GM19455 (cell line): Measurements from ENCODE around the gene TSPEAR.
"Not testable (repeated sequence)": the region's sequence is repeated elsewhere in the genome, so short reads cannot be mapped to it uniquely, and the experiment has no call there.

ENCODE experiments used
- ATAC-seq: cut with Tn5 transposase; IDR thresholded peaks from one replicate; pipeline ENCODE4 v1.9.1; 2021; ENCODE audit not compliant: unreplicated experiment

The TSPEAR gene

DNA sequence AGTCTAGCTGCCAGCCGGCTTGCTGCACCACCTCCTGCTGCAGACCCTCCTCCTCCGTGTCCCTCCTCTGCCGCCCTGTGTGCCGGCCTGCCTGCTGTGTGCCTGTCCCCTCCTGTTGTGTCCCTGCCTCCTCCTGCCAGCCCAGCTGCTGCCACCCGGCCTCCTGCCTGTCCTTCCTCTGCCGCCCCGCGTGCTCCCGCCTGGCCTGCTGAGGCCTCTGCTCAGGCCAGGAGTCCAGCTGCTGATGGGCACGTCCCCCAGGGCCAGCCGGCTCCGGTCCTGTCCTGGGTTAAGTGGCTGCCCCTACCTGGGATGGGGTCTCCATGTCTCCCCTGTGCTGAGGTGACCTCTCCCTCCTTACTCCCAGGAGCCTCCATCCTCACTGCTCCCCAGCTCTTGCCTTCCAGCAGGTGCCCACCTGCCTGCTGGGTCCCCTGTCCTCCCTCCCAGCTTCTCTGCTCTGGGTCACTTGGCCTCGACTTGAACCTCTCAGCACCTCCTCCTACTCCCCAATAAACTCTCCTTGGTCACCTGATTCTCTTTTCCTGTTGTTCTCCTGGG, 98.6 kb downstream of the TSPEAR start:
- no peak for ATAC-seq

DNA sequence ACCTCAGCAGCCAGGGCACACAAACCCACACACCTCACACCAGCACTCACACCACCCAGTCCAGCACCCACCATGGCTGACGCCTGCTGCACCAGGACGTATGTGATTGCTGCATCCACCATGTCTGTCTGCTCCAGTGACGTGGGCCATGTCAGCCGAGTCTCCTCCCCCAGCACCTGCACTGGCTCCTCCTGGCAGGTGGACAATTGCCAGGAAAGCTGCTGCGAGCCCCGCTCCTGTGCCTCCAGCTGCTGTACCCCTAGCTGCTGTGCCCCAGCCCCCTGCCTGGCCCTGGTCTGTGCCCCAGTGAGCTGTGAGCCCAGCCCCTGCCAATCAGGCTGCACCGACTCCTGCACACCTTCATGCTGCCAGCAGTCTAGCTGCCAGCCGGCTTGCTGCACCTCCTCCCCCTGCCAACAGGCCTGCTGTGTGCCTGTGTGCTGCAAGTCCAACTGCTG, 99.3 kb downstream of the TSPEAR start, which contains the start of gene KRTAP10-8:
Gene KRTAP10-8, plus strand, starts transcription at position 51 of the 458 bp plus-strand sequence. Its CDS starts 22 bp downstream, at position 73.
- no peak for ATAC-seq

DNA sequence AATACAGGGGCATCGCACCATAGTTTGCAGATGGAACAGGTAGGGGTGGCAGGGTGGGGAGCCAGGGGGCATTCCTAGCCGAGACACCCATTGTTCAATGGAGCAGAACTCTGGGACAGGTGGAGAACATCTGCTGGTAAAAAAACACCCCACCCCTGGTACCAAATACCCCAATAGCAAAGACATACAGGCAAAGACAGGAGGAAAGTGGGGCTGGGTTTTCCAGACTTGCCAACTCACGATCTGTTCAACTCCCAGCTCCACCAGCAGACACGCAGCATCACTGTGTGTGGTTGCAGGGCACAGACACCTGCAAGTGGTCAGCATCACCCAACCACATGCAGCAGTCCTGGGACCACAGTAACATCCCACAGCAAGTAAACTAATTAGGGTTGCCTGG, 99.8 kb downstream of the TSPEAR start:
- ATAC-seq, result no peak

DNA sequence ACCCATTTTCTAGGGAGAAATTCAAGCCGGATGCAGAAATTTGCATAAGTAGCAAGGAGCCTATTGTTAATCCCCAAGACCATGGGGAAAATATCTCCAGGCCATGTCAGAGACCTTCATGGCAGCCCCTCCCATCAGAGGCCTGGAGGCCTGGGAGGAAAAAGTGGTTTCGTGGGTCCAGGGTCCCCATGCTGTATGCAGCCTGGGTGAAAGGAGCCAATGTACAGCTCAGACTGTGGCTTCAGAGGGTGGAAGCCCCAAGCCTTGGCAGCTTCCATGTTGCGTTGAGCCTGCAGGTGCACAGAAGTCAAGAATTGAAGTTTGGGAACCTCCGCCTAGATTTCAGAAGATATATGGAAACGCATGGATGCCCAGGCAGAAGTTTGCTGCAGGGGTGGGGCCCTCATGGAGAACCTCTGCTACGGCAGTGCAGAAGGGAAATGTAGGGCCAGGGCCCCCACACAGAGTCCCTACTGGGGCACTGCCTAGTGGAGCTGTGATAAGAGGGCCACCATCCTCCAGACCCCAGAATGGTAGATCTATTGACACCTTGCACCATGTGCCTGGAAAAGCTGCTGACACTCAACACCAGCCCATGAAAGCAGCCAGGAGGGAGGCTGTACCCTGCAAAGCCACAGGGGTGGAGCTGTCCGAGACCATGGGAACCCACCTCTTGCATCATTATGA, 101.1 kb downstream of the TSPEAR start:
- ATAC-seq, result not testable (repeated sequence)

DNA sequence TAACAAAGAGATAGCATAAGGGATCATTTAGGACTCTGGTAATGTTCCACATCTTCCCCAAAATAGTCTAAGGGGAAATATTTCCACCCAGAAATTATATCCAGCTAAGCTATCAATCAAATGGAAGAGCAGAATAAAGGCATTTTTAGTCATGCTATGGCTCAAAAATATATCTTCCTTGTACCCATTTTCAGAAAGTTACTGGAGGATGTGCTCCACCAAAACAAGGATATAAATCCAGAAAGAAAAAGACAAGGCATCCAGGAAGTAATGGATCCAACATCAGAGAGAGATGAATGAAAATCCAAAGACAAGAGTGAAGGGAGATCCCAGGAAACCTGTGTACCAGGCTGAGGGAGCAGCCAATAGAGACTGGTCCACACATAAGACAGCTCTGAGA, 102.2 kb downstream of the TSPEAR start:
- ATAC-seq, result no peak

DNA sequence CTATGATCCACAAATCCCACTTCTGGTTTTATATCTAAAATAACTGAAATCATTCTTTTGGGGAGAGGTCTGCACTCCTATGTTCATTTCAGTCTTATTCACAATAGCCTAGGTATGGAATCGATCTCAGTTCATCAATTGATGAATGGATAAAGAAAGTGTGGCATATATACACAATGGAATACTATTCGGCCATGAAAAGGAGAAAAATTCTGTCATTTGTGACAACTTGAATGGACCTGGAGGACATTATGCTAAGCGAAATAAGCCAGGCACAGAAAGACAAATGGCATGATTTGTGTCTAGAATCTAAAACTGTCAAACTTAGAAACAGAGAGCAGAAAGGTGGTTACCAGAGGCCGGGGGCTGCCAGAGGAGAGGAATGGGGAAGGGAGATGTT, 104.9 kb downstream of the TSPEAR start:
- ATAC-seq, result no peak

DNA sequence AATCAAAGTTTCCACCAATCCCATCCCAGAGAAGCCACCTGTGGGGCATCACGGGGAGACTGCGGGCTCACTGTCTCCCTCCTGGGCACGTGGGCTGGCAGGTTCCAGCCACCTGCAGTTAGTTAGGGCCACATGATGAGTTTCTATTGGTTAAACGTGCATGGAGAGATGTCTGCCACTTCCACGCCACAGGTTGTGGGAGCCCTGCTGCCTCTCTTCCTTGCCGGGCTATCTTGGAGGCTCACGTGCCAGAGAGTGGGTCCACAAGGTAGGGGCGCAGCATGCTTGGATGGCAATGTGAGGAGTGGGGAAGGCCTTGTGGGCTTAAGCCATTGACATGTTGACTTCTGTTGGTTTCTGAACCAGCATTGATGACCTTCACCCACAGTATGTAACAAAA, 107.5 kb downstream of the TSPEAR start:
- ATAC-seq, result no peak

DNA sequence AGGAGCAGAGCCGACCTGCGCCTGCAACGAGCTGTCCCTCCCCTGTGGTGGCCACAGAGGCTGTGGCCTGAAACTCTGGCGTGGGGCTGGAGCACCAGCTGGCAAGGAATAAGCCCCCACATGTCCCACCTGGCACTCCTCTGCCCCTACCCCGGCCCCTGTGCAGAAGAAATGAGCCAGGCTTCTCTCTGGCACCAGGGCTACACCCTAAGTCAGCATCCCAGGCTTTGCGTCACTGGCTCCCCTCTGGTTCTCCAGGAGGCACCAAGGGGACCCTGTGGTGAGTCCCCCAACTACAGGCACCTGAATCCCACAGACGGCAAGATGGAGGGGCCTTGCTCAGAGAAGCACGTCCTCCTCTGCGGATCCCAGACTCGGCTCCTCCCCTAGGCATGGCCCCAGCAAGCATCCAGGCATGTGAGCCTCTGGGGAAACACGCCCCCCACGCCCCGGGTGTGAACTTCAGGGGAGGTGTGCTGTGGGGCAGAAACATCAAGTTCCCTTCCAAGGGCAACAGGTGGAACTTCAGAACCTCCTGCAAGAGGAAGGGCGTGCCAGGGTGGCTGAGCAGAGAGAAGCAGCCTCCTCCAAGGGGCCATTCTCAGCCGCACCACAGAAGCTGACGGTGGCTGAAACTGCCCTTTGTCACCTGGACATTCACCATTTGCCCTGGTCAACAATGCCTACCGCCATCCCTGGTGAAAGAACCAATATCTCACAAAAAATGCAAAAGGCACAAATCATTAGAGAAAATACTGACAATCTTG, 108.1 kb downstream of the TSPEAR start:
- no peak for ATAC-seq

DNA sequence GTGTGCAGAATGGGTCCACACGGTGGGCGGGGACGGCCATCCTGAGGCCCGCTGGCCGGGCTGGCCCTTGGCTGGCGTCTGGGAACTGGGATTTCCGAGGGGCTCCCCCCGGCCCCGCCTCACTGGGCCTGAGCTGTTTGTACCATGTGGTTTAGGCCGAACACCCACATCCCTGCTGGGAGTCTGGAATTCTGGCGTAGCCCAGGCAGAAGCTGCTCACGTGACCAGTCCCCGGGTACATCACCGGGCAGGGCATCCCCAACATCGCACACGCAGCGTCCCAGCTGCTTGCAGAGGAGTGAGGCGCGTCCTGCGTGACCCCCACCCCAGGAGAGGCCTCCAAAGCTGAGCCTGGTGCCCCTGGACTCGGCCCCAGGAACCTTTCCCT, 108.9 kb downstream of the TSPEAR start:
- ATAC-seq, result no peak

DNA sequence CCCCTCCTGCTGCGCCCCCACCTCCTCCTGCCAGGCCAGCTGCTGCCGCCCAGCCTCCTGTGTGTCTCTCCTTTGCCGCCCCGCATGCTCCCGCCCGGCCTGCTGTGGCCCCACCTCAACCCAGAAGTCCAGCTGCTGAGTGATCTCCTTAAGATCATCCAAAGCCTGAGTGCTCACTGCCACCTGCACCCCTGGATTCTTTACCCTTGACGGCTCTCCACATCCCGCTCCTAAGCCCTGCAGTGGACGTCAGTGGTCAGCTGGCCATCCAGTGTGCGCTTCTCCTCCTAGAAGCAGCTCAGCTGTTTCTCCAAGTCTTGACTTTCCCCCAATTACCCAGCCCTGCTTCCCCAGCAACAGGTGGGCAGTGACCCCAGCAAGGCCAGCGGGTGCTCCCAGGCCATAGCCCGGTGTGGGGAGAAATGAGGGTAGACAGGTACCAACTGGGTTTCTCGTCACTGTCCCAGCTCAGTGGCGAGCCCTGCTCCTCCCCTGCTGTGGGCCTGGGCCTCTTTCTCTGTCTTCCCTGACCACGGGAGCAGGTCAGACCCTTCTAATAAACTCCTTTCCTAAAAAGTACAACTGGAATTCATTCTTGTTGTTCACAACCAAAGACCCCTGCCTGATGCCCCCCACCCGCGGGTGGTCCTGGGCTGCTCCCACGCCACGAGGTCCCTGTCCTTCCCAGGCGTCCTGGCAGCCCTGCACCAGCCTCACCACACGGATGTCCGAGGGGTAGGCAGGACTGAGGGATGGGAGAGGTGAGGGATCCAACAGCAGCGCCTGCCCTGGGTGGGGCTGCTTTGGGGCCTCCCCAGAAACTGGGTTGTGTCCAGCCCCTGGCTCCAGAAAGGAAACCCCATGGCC, 109.5 kb downstream of the TSPEAR start:
- no peak for ATAC-seq

DNA sequence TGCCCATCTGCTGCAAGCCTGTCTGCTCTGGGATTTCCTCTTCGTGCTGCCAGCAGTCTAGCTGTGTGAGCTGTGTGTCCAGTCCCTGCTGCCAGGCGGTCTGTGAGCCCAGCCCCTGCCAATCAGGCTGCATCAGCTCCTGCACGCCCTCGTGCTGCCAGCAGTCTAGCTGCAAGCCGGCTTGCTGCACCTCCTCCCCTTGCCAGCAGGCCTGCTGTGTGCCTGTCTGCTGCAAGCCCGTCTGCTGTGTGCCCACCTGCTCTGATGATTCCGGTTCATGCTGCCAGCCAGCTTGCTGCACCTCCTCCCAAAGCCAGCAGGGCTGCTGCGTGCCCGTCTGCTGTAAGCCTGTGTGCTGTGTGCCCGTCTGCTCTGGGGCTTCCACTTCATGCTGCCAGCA, 110.3 kb downstream of the TSPEAR start:
- ATAC-seq, result not testable (repeated sequence)

DNA sequence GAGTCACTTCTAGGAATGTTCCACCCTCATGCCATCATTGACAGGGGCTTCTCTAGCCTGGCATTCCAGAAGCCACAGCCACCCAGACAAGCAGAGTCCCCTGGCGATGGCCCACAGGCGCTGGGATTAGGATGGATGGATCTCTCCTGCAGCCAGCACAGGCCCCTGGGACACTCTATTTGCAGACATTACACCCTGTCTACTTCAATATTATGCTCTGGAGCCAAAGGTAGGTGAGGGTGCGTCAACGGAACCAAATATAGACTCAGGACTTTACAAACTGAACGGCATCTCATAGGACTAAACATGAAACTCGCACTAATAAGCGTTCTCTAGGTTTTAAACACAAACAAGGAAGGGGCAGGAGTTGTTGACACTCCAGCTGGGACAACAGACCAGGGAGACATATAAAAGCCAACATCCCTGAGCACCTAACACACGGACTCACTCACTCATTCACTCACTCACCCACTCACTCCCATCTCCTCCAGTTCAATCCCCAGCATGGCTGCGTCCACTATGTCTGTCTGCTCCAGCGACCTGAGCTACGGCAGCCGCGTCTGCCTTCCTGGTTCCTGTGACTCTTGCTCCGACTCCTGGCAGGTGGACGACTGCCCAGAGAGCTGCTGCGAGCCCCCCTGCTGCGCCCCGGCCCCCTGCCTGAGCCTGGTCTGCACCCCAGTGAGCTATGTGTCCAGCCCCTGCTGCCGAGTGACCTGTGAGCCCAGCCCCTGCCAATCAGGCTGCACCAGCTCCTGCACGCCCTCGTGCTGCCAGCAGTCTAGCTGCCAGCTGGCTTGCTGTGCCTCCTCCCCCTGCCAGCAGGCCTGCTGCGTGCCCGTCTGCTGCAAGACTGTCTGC, 111.0 kb downstream of the TSPEAR start, which contains the start of gene KRTAP10-7:
Gene KRTAP10-7, plus strand, starts transcription at position 480 of the 861 bp plus-strand sequence. Its CDS starts 25 bp downstream, at position 505.
- ATAC-seq, result not testable (repeated sequence)

DNA sequence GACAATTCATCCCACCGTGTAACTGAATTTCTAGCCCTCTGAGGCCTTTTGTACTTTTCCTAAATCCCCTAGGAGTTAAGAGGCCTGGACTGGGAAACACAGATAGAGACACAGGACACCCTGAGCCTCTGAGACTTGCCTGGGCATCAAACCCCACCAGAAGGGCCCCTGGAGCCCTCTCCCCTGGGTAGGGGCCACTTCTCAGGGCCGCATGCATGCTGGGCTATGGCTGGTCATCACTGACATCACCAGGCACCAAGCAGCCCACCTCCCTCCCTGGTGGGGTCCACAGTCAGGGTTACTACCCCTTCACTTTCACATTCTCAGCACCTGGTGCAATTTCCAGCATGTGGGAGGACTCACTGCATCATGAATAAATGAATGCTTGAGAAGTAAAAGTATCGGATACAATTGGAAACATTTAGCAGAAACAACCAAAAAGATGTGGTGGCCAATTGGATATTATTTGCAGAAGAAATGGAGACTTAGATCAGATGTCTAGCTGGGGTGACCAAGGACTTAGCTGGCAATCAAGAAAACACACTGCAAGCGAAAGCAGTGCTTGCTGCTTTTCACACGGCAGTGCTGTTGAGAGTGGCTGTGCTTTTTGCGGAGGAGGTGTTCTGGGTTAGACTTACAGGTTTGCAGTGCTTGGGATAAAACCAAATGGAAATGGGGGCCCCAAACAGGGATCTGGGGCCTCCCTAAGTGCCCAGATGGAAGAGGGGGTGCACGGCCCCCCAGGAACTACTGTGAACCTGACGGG, 111.9 kb downstream of the TSPEAR start:
- ATAC-seq, result no peak

DNA sequence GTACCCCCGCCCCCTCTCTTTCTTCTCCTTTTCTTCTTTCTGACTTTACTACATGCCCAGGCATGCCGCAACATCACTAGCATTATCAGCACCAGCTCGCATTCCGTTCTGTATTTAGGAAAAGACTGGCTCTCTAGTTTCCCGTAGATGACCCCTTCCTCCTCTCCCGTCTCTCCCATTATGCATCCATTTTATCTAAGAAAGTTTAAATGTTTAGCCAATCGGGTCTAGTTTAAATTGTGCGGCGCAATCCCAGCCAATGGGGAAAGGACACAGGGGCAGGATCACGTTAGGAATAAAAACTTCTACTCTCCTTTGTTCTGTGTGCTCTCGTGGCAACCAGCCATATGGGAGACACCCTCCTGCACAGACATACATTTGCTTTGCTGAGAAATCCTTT, 113.3 kb downstream of the TSPEAR start:
- ATAC-seq, result no peak

DNA sequence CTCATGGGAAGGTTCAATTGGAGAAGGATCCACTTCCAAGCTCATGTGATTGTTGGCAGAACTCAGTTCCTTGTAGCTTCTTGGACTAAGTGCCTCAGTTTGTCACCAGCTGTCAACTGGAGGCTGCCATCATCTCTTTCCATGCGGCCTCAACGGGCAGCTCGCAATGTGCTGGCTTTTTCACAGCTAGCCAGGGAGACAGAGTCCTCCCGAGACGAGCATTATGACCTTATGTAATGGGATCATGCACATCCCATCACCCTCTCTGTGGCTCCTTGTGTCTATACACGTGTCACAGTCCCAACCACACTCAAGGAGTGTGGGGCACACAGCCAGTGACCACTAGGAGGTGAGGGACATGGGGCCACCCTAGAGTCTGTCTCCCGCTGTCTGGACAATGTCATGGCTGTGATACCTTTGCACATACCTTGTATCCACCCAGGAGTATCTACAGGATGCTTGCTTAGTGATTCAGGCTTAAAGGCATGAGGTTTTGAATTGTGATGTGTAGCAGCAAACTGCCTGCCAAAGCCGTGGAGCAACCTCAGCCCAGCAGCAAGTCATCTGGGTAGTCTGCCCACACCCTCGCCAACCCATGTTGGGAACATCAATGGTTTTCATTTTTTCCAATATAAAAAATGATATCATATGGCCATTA, 115.2 kb downstream of the TSPEAR start:
- no peak for ATAC-seq

DNA sequence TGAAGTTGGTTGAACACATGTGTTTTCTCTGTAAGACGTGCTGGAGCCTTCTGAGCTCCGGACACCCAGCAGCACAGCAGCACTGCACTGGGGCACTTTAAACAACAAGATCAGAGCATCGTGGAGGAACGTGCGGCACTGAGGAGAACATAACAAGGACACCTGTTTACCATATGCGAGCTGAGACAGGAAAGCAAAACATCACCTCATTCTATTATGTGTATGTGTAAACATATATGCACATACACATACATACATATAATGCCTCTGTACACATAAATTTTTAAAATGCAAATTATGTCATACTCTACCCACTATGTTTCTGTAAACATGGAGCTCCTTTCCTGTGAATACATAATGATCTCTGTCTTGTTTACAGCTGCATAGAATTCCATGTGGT, 115.8 kb downstream of the TSPEAR start:
- ATAC-seq, result no peak

DNA sequence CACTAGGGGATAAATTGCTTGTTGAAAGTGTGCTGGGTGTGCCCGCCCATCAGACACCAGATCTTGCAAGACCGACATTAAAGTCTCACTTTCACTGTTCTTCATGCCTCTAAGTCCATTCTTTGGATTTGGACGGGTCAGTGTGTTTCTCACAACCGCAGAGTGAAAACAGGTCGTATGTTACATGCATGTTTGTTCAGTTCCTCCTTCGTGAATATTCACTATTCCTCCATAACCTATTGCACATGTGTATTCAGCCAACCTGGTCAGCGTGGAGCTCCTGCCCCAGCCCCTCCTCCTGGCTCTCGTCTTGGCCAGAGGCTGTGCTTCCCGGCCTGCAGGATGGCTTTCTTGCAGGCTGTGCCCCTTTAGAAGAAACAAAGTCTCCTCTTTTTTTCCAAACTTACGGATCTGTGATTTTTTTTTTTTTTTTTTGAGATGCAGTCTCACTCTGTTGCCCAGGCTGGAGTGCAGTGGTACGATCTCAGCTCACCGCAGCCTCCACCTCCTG, 116.9 kb downstream of the TSPEAR start:
- ATAC-seq, result no peak

DNA sequence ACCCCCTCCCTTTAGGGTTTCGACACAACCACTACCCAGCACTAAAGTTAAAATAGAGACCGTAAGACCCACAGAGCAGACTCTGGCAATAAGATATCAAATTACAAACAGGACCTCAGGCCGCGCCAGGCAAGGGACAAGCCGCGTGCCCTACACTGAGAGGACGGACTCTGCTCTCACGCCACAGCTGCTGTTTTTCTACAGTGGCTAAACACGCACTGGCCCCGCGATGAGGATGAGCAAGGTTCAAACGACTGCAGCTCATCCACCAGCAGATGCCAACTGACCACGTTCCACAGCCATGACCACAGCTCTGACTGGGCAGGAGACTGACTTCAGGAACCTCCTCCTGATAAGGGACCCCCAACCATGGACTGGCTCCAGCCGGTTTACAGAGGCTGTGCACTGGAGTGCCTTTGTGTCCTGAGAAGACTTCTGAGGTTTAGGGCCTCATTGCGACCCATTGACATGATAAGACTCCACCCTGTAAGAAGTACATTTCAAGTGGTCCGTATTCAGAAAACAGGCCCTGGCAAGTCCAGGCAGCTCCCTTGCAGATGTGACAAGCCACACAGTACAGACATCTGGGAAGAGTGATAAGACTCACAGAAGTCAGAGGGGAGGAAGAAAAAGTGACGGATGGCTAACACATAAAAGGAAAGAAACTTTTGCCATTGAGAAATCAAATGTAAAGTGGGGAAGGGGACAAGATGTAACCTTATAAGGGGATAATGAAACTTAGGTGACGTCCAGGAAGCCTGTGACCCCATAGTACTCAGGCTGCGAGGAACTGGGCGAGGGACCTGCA, 117.6 kb downstream of the TSPEAR start:
- no peak for ATAC-seq
